ENCODE data around the gene BCAS4.

The BCAS4 gene

GRCh38 chr20:50915424-50915823 lies 120.6 kb downstream of the BCAS4 start:
- no peak for DNase-seq

DNA sequence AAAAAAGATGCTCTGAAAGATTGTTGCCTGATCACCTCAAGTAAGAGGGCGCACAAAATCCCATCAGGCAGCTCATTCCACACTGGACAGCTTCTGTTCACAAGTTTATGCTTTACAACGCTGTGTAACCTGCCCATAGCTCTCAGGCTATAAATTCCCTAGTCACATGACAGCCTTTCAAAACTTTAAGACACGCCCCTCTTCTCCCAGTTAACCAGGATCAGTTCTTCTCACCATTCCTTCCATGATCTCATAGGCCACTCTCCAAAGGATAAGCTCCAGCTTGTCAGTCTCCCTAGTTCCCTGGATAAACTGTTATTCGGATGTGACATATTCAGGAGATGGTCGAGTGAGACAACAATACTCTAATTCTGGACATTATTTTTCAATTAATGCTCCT lies 121.4 kb downstream of the BCAS4 start:
- no peak for DNase-seq

DNA sequence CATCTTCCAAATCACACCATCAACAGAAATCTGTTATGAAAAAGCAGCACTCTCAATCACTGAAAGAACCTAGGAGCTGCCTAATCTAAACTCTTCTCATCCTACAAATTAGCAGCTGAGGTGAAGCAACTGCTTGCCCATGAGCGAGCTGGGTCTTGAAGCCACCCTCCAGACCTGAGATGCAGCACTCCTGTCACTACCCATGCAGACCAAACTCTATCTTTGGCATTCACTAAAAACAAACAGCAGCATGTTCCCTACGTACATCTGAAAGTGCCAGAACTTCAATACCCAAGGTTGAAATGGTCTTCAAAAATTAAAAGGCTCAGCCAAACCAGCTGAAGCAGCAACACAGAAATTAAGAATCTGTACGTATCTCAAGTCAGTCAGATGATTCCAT lies 122.1 kb downstream of the BCAS4 start:
- DNase-seq = no peak

DNA sequence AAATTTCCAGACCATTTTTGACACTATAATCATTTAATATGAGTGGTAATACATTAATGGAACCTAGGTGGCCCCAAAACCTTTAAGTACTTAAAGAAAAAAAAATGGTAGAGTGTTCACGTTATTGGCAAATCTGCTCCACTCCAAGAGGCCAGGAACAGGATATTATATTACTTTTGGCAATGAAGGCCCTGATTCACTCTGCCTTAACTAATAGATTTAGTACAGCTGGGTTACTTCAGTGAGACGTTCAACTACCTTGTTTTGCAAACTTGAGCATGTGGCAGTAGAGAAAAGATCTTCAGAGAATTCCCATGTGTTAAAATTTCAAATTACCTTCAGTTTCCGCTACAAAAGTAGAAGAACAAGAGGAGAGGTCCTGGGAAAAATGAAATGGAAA lies 123.5 kb downstream of the BCAS4 start:
- DNase-seq = no peak

DNA sequence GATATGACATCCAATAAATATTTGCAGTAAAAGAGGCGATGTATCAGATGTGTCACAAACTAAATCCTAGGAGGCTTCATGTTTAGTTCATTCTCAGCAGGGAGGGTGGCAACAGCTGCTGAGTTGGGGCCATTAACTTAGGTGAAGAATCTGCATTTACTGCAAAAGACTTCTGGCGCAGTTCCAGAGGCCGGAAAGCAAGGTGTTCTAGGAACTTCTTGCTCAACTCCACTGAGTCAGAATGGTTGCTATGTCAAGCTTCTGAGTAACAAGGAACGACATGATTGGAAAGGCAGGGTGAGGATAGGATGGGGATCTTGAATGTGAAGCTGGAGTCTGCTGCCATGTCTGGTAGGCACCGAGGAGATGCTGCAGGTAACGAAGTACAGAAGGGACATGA lies 124.7 kb downstream of the BCAS4 start:
- DNase-seq = no peak

DNA sequence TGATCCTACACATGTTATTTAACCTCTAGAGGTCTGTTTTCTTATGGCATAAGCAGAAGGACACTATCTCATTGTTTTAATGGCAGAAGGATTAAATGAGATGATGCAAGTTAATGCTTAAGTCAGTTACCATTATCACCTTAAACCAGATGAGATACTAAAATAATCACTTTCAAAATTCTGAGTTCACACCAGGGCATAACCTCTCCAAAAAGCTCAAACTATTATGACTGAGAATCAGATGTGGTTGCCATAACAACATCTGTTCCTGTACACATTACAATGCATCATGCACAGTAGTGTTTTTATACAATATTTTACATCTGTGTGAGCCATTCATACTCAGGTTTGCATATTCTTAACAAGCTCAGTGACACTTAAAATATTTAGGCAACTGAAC lies 126.1 kb downstream of the BCAS4 start:
- DNase-seq = no peak

GRCh38 chr20:50921803-50922501 lies 127.1 kb downstream of the BCAS4 start:
- DNase-seq = no peak

GRCh38 chr20:50924261-50924920 lies 129.5 kb downstream of the BCAS4 start:
- DNase-seq = no peak

DNA sequence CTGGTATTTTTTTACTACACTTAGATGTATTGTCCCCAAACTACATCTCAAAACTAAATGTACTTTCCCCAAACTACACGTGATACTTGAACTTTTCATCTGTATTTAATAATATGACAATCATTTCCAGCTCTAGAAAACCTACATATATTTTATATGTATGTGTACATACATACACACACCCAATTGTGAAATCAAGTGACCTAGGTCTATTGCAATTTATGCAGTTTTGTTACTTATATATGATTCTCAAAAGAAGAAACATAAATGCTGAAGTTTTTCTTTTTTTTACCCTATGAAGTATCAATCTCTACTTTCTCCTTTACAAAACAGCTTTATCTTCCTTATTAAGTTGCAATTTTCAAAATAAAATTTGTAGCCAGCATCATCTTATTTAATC lies 131.7 kb downstream of the BCAS4 start:
- DNase-seq = no peak

Measured in NCI-H748 treated with DMSO at 0.1 percent for 48 hours (cell line).